ENCODE data around the gene FAM234B.

Gene FAM234B, protein sequence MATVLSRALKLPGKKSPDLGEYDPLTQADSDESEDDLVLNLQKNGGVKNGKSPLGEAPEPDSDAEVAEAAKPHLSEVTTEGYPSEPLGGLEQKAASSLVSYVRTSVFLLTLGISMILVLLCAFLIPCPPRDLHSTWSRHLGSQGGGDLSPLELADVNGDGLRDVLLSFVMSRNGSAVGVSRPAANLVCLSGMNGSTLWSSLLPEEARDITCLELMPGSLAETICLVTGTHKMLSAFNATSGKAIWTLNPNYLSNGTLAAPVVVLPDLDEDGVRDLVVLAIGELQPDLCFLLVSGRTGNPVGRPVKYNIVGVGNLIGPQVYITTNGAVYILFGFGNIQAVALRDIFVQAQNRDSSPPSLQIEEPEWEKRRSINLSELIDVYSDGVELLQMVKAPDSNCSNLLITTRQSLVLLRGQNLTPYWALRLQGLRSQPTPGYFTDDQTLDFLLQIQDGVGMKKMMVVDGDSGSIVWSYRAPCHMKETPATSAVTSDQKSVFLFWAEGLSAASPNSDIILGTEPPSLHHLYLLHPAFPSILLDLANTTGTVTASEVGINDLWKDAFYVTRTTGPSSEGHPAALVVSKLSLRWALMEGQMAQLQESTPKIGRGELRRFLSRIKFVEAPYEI
- 7.9 reads per million, percentile 27 among the genes with 10 or more reads in this experiment for total RNA-seq

DNA sequence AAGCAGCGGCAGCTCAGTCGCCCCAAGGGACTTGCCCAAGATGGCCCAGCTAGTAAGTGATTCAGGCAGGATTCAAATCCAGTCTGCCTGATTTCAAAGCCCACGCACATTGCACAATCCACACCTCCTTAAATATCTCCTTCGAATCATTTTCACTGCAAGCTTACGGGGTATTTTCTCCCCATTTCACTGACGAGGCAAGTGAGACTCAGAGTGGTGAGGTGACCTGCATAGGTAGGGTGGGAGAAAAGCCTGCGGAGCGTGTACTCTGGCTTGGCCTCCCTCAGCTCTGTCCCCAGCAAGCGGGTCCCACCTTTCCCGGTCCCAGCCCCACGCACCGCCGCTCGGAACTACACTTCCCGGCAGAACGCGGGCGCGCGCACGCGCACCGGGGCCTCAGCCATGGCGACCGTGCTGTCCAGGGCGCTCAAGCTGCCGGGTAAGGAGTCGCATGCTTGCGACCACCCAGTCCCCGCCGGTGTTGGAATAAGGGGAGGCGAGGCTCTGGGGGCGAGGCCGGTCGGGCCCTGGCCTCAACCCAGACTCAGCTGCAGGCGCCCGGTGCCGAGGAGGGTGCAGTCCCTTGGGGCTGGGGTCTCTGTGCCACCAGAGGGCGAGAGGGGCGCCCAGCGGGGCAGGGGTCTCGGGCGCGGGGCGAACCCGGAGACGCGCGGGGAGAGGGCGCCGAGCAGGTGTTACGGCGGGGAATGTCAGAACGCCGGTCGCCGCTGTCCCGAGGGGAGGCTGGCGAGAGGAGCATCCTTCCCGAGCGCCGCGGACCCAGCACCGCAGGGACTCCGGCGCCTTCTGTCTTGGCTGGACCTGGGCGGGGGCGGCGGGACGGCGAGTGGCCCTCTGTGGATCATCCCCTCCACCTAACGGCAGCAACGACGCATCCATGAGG is at the start of gene FAM234B:
Gene FAM234B, plus strand, starts transcription at position 380 of the 904 bp plus-strand sequence. Its CDS starts 23 bp downstream, at position 403.
- peak; percentile 58 for DNase-seq

DNA sequence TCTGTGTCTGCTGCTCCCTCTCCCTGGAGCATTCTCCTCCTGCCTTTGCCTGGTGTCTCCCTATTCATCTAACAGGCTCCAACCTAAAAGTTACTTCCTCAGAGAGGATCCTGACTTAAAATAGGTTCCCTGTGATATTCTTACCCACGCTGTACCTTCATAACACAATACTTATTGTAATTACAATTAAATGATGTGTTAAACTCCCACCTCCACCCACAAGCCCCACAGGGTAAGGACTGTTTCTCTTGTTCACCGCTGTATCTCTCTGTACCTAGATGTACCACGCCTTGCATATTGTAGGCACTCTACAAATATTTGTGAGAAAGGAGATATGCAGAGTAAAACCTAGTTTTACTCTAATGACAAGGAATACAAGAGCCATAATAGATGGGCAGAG is 49.1 kb upstream of the FAM234B start:
- no peak for DNase-seq

DNA sequence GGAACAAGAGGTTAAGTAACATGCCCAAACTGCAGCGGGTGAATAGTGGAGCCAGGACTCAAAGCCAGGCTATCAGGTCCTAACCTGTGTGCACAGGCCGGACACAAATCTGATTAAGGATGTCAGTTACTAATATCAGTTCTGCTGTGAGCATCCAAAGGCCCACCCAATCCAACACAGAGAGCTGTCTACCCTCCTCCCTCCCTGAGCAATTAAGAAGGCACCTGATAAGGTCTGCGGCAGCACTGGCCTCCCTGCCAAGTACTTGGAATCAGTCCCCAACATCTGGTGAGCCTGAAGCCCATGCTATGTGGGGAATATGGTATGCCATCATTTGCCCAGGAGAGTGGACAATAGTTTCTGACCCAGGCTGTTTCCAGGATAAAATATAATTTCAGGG is 48.0 kb upstream of the FAM234B start:
- DNase-seq: no peak

DNA sequence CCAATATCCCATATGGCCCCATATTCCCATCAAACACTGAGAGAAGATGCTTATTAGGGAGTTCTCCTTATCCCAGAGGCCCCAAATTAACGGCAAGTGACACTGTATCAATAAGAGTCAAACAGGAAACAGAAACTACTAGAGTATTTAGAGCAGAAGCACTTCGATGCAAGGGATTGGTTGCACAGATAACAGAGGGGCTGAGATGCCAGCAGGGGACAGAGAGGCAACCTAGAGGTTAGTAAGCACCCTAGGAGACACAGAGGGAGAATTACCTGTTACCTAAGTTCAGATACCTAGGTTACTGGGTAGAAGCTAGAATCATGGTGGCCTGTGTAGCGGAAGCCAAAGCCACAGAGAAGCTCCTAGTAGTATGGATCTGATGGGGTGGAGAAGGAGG is 47.0 kb upstream of the FAM234B start:
- DNase-seq: no peak

DNA sequence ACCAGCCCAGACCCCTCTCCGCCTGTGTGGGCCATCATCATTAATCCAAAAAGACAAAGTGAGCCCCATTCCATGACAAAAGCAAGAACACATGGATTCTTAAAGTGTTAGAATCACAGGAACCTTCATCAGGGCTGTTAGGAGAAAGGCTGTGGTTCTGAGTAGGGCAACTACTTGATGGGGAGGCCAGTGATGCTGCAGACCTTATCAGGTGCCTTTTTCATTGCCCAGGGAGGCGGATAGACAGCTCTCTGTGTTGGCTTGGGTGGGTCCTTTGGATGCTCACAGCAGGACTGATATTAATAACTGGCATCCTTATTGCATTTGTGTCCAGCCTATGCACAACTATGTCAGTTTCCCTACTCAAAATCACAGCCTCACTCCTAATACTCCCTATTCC is 46.4 kb upstream of the FAM234B start:
- DNase-seq: no peak

DNA sequence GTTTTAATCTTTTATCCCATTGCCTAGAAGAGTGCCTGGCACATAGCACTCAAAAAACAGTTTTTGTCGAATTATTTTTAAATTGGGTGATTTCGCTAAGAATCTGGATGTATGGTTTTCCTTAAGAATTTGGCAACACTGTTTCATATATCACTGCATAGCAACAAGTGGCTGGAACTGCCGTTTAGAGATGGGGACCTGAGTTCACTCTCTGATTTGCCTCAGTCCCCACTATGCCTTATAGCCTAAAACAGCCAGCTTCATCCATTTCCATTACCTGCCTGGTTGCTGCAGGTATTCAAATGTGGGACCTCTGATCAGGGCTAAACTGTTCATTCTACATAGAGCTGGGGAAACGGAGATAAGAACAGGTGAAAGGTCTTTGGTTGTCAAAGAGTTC is 45.9 kb upstream of the FAM234B start:
- DNase-seq: no peak

DNA sequence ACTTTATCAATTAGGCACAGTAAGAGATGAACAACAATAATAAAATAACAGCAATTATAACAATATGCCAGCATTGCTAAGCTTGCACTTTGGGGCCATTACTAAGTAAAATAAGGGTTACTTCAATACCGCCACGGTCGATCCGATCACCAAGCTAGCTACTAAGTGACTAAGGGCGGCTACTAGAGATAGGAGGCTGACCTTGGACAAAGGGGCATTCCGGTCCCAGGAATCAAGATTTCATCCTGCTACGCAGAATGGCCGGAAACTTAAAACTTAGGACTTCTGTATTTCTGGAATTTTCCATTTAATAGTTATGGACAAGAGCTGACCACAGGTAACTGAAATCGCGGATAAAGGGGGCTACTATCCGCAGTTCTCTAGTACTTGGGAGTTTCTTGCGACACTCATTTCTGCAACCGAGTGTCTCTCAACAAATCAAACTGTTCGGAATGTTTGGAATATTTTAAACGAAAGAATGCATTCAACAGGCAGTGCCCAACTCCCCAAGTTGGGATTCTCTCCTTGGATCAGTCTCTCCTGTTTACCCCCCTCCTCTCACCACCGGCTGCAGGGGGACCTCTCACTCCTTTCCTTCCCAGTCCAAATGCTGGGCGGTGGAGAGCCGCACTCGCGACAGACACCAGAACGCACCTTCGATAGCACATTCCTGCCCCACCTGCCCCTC is 44.8 kb upstream of the FAM234B start:
- no peak for DNase-seq

DNA sequence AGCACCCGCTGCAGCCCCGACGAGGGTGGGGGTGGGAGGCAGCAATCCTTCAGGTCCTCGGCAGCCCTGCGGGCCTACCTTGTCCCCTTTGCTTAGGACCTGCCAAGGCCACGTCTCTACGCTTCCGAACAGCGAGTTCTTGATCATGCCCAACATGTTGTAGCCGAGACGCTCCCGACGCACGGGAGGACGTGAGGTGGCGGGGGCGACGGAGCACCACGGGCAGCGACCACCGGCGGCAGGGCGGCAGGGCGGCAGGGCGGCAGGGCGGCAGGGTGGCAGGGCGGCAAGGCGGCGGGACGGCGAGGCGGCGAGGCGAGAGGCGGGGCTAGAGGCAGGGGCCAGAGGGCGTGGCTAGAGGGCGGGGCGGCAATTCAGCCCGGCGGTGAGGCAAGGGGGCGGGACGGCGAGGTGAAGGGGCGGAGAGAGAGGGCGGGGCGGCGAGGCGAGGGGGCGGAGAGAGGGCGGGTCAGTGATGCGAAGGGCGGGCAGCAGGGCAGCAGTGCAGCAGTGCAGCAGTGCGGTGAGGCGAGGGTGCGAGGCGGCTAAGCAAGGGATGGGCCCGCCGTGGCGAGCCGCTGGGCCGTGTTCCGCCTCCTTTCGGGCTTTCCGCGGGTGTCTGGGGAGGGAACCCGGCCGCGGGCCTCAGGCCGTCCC is 44.1 kb upstream of the FAM234B start, which contains the start of gene HEBP1:
Gene HEBP1, minus strand, starts transcription at position 307 of the 657 bp plus-strand sequence. Its CDS starts 151 bp downstream, at position 156.
- peak; percentile 95 for DNase-seq

DNA sequence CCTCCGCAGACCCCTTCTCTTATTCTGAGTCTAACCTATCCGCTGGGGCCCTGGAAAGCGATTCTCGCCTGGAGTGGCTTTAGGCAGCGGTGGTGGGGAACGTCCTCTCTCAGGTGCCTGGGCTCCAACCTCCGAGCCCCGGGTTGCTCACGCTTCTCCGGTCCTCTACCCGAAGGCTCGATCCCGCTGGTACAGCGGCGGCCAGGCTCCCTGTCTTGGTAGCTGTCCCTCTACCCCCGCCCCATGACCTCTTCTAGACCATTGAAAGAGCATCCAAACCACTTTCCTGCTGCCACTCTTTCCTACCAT is 43.6 kb upstream of the FAM234B start:
- no peak for DNase-seq

DNA sequence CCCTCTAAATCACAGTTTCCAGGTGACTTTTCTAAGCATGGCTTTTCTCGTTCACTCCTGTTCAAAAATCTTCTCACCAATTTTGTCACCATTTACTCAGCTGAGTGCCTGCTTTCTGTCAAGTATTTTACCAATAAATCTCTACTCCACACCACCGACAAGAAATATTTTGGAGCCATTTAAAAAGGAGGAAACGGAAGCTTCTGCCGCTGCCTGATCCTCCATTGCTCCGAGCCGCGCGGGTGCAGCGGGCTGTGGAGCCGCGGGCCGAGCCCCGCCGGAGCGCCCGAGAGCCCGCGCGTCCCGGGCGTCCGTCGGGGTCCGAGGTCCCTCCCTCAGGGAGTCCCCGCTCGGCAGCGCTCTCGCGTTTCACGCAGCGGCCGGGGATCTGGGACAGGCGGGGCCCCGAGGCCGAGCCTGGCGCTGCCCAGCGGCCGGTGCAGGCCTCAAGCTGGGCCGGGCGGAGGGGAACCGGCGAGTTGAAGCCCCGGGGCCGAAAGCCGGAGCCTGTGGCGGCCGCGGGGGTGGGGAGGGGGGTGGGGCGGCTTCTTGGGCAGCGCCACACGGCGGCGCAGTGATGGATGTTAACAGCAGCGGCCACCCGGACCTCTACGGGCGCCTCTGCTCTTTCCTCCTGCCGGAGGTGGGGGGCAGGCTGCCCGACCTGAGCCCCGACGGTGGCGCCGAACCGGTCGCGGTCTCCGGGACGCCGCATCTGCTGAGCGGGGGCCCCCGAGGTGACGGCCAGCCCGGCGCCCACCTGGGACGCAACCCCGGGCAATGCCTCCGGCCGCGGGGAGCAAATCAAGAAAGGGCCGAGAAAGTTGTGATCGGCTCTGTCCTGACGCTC is 43.0 kb upstream of the FAM234B start:
- peak; percentile 19 for DNase-seq

DNA sequence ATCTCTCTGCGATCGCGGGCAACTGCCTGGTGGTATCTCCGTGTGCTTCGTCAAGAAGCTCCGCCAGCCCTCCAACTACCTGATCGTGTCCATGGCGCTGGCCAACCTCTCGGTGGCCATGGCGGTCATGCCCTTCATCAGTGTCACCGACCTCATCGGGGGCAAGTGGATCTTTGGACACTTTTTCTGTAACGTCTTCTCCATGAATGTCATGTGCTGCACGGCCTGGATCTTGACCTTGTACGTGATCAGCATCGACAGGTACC is 42.5 kb upstream of the FAM234B start:
- DNase-seq: no peak

DNA sequence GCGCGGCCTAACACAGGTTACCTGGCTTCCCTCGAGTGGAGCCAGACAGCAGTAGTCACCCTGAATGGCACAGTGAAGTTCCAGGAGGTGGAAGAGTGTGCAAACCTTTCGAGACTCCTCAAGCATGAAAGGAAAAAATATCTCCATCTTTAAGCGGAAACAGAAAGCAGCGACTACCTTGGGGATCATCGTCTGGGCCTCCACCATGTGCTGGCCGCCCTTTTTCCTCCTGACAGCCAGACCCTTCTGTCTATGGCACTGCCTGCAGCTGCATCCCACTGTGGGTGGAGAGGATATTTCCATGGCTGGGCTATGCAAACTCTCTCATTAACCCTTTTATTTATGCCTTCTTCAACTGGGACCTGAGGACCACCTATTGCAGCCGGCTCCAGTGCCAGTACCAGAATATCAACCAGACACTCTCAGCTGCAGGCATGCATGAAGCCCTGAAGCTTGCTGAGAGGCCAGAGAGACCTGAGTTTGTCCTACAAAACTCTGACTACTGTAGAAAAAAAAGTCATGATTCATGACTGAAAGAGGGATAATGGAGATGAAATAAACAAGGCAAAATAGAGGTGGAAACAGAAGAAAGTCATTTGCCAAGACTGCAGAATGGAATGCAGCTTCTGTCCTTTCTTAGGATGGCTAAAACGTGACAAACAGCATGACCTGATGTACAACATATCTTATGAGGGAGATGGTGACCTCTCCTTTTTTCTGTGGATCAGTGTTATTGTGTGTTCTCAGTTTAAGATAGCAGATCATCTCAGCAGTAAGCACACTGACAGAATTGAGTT is 41.7 kb upstream of the FAM234B start:
- DNase-seq: no peak

DNA sequence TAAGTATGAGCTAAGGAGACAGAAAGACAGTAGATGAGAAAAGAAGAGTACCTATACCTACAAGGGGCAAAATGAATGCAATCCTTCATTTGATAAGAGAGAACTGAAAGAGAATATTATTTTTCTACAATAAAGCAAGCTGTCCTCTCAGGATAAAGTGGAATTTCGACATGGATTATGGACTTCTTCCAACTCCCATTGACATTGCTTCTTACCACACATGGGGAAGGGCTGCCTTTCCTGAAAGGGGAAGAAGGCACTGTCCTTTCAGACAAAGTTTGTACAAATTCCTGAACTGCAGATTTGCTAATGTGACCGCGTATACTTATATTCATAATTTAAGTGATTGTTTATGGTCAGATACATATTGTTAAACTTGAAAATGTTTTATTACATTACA is 39.8 kb upstream of the FAM234B start:
- DNase-seq: no peak

DNA sequence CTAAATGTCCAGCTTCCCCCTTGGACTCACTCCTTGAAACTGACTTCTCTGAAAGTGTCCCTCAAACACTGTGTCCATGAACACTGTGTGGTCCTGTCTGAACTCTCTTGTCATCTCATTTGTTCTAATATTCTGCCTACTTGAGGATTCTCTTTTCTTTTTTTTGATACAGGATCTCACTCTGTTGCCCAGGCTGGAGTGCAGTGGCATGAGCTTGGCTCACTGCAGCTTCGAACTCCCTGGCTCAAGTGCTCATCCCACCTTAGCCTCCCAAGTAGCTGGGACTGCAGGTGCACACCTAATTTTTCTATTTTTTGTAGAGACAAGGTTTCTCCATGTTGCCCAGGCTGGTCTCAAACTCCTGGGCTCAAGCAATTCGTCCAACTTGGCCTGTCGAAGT is 39.2 kb upstream of the FAM234B start:
- DNase-seq: no peak

DNA sequence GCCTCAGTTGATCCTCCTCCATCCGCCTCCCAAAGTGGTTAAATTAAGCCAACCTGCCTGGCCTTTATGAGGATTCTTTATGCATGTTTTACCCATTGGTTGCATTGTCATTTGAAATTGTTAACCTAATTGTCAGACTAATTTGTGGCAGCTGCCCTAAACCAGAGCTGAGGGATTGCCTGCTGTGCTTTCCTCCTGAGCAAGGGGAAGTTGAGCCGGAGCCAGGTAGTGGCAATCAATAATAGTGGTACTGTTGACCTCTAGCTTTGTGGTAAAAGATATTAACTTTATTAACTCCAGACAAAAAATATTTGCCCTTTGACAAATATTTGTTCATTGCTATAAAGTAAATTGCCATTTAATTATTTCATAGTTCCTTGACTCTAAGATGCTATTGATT is 38.5 kb upstream of the FAM234B start:
- no peak for DNase-seq

DNA sequence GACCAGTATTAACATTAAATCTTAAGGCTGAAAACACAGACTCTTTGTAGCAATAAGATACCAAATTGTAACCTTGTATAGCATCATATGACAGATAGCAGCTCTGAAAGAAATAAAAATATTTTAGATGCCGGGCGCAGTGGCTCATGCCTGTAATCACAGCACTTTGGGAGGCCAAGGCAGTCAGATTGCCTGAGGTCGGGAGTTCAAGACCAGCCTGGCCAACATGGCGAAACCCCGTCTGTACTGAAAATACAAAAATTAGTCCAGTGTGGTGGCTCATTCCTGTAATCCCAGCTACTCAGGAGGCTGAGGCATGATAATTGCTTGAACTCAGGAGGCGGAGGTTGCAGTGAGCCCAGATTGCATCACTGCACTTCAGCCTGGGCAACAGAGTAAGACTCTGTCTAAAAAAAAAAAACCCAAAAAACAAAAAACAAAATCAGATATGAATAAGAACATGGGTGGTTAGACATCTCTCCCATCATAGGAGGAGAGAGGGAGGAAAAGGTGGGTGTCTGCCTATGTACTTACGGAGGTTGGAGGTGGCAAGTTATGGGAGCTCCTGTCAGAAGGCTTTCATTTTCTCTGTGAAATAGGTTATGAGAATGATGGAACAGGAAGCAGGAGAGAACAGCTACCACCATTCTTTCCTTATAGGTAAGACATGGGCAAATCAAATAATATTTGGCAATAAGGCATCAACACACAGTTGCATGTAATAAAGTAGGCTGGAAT is 36.5 kb upstream of the FAM234B start:
- no peak for DNase-seq

DNA sequence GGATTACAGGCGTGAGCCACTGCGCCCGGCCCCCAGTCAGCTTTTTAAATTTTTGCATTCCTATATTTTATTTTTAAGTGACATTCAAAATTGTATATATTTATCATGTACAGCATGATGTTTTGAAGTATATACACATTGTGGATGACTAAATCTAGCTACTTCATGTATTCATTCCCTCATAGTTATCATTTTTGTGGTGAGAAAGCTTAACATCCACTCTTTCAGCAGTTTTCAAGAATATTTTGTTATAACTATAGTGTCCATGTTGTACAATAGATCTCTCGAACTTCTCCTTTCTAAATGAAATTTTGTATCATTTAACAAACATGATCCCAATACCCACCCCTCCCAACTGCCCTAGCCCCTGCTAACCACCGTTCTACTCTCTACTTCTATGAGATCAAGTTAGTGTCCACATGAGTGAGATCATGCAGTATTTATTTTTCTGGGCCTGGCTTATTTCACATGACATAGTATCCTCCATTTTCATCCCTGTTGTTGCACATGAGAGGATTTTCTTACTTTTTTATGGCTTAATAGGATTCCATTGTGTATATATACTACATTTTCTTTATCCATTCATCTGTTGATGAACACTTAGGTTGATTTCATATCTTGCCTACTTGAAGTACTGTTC is 35.3 kb upstream of the FAM234B start:
- DNase-seq: no peak

DNA sequence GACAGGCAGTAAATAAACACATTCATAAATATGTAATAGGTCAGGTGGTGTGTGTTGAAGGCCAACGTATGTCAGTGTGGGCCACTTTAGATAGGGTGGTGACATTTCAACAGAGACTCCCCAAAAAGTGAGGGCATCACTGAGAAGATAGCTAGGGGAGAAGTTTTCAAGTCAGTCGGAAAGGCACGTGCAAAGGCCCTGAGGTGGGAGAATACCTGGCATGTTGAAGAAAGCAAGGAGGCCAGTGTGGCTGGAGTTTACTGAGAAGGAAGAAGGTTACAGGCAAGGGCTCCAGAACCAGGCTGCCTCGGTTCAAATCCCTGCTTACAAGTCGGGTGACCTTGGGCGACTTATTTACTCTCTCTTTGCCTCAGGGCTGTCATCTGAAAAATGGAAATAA is 33.1 kb upstream of the FAM234B start:
- no peak for DNase-seq

DNA sequence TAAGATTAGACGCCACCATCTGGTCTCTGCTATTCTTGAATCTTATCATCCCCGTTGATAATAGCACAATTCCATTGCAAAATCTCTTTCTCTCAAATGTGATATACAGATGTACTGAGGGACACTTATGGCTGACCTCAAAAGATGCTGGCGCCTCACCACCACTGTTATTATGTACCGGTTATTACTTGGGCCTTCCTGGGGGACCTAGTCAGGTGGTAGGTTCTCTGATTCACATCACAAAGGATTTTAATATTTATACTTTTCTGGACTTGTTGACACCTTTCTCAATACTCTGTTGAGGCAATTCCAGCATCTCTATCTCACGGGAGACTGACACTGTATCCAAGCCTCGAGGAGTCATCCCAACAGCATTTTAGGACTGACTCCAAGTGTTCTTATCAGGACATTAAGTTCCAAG is 21.3 kb upstream of the FAM234B start:
- DNase-seq: no peak
